ENCODE results near the gene ZNF165.
"Not testable (repeated sequence)": the region's sequence is repeated elsewhere in the genome, so short reads cannot be mapped to it uniquely, and the experiment has no call there.

Gene ZNF165

GRCh38 chr6:28068067-28068466, 12.3 kb upstream of the ZNF165 start:
- Histone ChIP-seq H3K9ac (ENCODE audit: low read depth, low read length, poor library complexity) (no peak overlapping the region), H3K4me2 (ENCODE audit: insufficient read depth, low read length, poor library complexity, severe bottlenecking) (no peak overlapping the region), H3K79me1 (ENCODE audit: low read depth, low read length) (no peaks in the 10 kb centered on the region), H4K8ac (ENCODE audit: low read depth, low read length) (no peak overlapping the region), H2AK5ac (ENCODE audit: low read depth, low read length) (no peak overlapping the region), H3K9me3 (replicated peaks in 1 of 2; ENCODE audit: control insufficient read depth in 2 of 2, insufficient read depth in 1 of 2, low read depth in 1 of 2, low read length in 2 of 2) (no peaks in the 10 kb centered on the region), H3K18ac (ENCODE audit: low read length) (no peak overlapping the region), H2AFZ (ENCODE audit: low read length) (no peak overlapping the region), H3K36me3 (replicated peaks in 1 of 2; ENCODE audit: control insufficient read depth in 2 of 2, insufficient read depth in 2 of 2, low read length in 2 of 2) (no peaks in the 10 kb centered on the region), H3K27me3 (ENCODE audit: control insufficient read depth in 3 of 3, insufficient read depth in 3 of 3, low read depth in 1 of 3, low read length in 3 of 3) (peaks cover 0 to 11% (median 2%) of the 10 kb centered on the region in 3 experiments), H3K4ac (ENCODE audit: low read length) (no peak overlapping the region), H3K4me1 (ENCODE audit: control insufficient read depth in 2 of 2, insufficient read depth in 1 of 2, low read depth in 1 of 2, low read length in 2 of 2) (no peaks in the 10 kb centered on the region), H4K91ac (ENCODE audit: low read depth, low read length, poor library complexity) (no peak overlapping the region), H3K4me3 (ENCODE audit: low read length in 2 of 2) (no peak overlapping the region), H3K27ac (replicated peaks; ENCODE audit: low read length) (no peak overlapping the region), H3K14ac (ENCODE audit: low read length) (no peak overlapping the region), H3K23ac (ENCODE audit: low read depth, low read length, poor library complexity) (no peak overlapping the region), H2BK15ac (ENCODE audit: low read length) (no peak overlapping the region), H2BK120ac (ENCODE audit: low read depth, low read length) (no peak overlapping the region), H2BK12ac (ENCODE audit: low read length) (no peak overlapping the region), H2BK5ac (ENCODE audit: low read length) (no peak overlapping the region)
- DNase-seq (ENCODE audit: low spot score): no peak

- H4K91ac ChIP-seq (ENCODE audit: low read depth, low read length, poor library complexity); H3K14ac ChIP-seq (ENCODE audit: low read length); H3K4me1 ChIP-seq (ENCODE audit: control insufficient read depth in 2 of 2, insufficient read depth in 1 of 2, low read depth in 1 of 2, low read length in 2 of 2); H2AFZ ChIP-seq (ENCODE audit: low read length); H2BK5ac ChIP-seq (ENCODE audit: low read length); H4K8ac ChIP-seq (ENCODE audit: low read depth, low read length); H2AK5ac ChIP-seq (ENCODE audit: low read depth, low read length); H3K36me3 ChIP-seq (replicated peaks in 1 of 2; ENCODE audit: control insufficient read depth in 2 of 2, insufficient read depth in 2 of 2, low read length in 2 of 2); H3K4me3 ChIP-seq (ENCODE audit: low read length in 2 of 2); H3K23ac ChIP-seq (ENCODE audit: low read depth, low read length, poor library complexity); H3K4ac ChIP-seq (ENCODE audit: low read length); H3K27ac ChIP-seq (replicated peaks; ENCODE audit: low read length); H3K79me1 ChIP-seq (ENCODE audit: low read depth, low read length); H3K27me3 ChIP-seq (ENCODE audit: control insufficient read depth in 3 of 3, insufficient read depth in 3 of 3, low read depth in 1 of 3, low read length in 3 of 3); H2BK15ac ChIP-seq (ENCODE audit: low read length); H2BK120ac ChIP-seq (ENCODE audit: low read depth, low read length); H3K18ac ChIP-seq (ENCODE audit: low read length); H3K9me3 ChIP-seq (replicated peaks in 1 of 2; ENCODE audit: control insufficient read depth in 2 of 2, insufficient read depth in 1 of 2, low read depth in 1 of 2, low read length in 2 of 2); H2BK12ac ChIP-seq (ENCODE audit: low read length); H3K4me2 ChIP-seq (ENCODE audit: insufficient read depth, low read length, poor library complexity, severe bottlenecking); H3K9ac ChIP-seq (ENCODE audit: low read depth, low read length, poor library complexity); DNase-seq (ENCODE audit: low spot score): not testable (repeated sequence)
- WGBS, 2 donors (ENCODE audit: extremely low coverage in 2 of 2, insufficient read length in 2 of 2, insufficient replicate concordance in 1 of 2): no CpG with 5 or more reads among the region's 4 CpGs
These were observed 9.4 kb upstream of the ZNF165 start for GRCh38 chr6:28070968-28071367.

- H3K9me3 ChIP-seq (replicated peaks in 1 of 2; ENCODE audit: control insufficient read depth in 2 of 2, insufficient read depth in 1 of 2, low read depth in 1 of 2, low read length in 2 of 2): no peaks in the 10 kb centered on the region
- H3K36me3 ChIP-seq (replicated peaks in 1 of 2; ENCODE audit: control insufficient read depth in 2 of 2, insufficient read depth in 2 of 2, low read length in 2 of 2): no peaks in the 10 kb centered on the region
- H2BK15ac ChIP-seq (ENCODE audit: low read length): no peak overlapping the region
- H3K79me1 ChIP-seq (ENCODE audit: low read depth, low read length): no peaks in the 10 kb centered on the region
- peaks cover 3 to 5% of the 10 kb centered on the region in 2 donors for H3K4me1 ChIP-seq (ENCODE audit: control insufficient read depth in 2 of 2, insufficient read depth in 1 of 2, low read depth in 1 of 2, low read length in 2 of 2)
- no peak overlapping the region for H3K4me2 ChIP-seq (ENCODE audit: insufficient read depth, low read length, poor library complexity, severe bottlenecking)
- no peak overlapping the region for H4K91ac ChIP-seq (ENCODE audit: low read depth, low read length, poor library complexity)
- no peak overlapping the region for H3K18ac ChIP-seq (ENCODE audit: low read length)
- H3K4me3 ChIP-seq (ENCODE audit: low read length in 2 of 2): no peak overlapping the region
- H3K27ac ChIP-seq (replicated peaks; ENCODE audit: low read length): no peak overlapping the region
- no peak overlapping the region for H3K14ac ChIP-seq (ENCODE audit: low read length)
- H2BK5ac ChIP-seq (ENCODE audit: low read length): no peak overlapping the region
- no peak overlapping the region for H2AK5ac ChIP-seq (ENCODE audit: low read depth, low read length)
- no peak overlapping the region for H4K8ac ChIP-seq (ENCODE audit: low read depth, low read length)
- no peak overlapping the region for H2BK12ac ChIP-seq (ENCODE audit: low read length)
- H2BK120ac ChIP-seq (ENCODE audit: low read depth, low read length): no peak overlapping the region
- H3K23ac ChIP-seq (ENCODE audit: low read depth, low read length, poor library complexity): no peak overlapping the region
- no peak overlapping the region for H2AFZ ChIP-seq (ENCODE audit: low read length)
- H3K9ac ChIP-seq (ENCODE audit: low read depth, low read length, poor library complexity): no peak overlapping the region
- H3K27me3 ChIP-seq (ENCODE audit: control insufficient read depth in 3 of 3, insufficient read depth in 3 of 3, low read depth in 1 of 3, low read length in 3 of 3): no peaks in the 10 kb centered on the region
- H3K4ac ChIP-seq (ENCODE audit: low read length): no peak overlapping the region
- DNase-seq (ENCODE audit: low spot score): no peak
These were observed 2.3 kb upstream of the ZNF165 start for GRCh38 chr6:28078050-28078449.

- no peak overlapping the region for H4K8ac ChIP-seq (ENCODE audit: low read depth, low read length)
- no peak overlapping the region for H3K4ac ChIP-seq (ENCODE audit: low read length)
- no peaks in the 10 kb centered on the region for H3K27me3 ChIP-seq (ENCODE audit: control insufficient read depth in 3 of 3, insufficient read depth in 3 of 3, low read depth in 1 of 3, low read length in 3 of 3)
These were observed 1.5 kb upstream of the ZNF165 start for GRCh38 chr6:28078836-28079235.

More at GRCh38 chr6:28078836-28079235, 1.5 kb upstream of the ZNF165 start:
- Histone ChIP-seq H3K4me3 (ENCODE audit: low read length in 2 of 2) (no peak overlapping the region), H4K91ac (ENCODE audit: low read depth, low read length, poor library complexity) (no peak overlapping the region), H3K9ac (ENCODE audit: low read depth, low read length, poor library complexity) (no peak overlapping the region), H2BK15ac (ENCODE audit: low read length) (no peak overlapping the region), H3K4me1 (ENCODE audit: control insufficient read depth in 2 of 2, insufficient read depth in 1 of 2, low read depth in 1 of 2, low read length in 2 of 2) (peaks cover 3 to 5% of the 10 kb centered on the region in 2 donors), H3K23ac (ENCODE audit: low read depth, low read length, poor library complexity) (no peak overlapping the region), H3K18ac (ENCODE audit: low read length) (no peak overlapping the region), H3K79me1 (ENCODE audit: low read depth, low read length) (no peaks in the 10 kb centered on the region), H2BK120ac (ENCODE audit: low read depth, low read length) (no peak overlapping the region), H3K14ac (ENCODE audit: low read length) (no peak overlapping the region), H2AFZ (ENCODE audit: low read length) (no peak overlapping the region), H3K9me3 (replicated peaks in 1 of 2; ENCODE audit: control insufficient read depth in 2 of 2, insufficient read depth in 1 of 2, low read depth in 1 of 2, low read length in 2 of 2) (no peaks in the 10 kb centered on the region), H2BK12ac (ENCODE audit: low read length) (no peak overlapping the region), H3K4me2 (ENCODE audit: insufficient read depth, low read length, poor library complexity, severe bottlenecking) (no peak overlapping the region), H2AK5ac (ENCODE audit: low read depth, low read length) (no peak overlapping the region), H2BK5ac (ENCODE audit: low read length) (no peak overlapping the region), H3K27ac (replicated peaks; ENCODE audit: low read length) (no peak overlapping the region), H3K36me3 (replicated peaks in 1 of 2; ENCODE audit: control insufficient read depth in 2 of 2, insufficient read depth in 2 of 2, low read length in 2 of 2) (no peaks in the 10 kb centered on the region)
- no CpG with 5 or more reads among the region's 6 CpGs for WGBS, 2 donors (ENCODE audit: extremely low coverage in 2 of 2, insufficient read length in 2 of 2, insufficient replicate concordance in 1 of 2)
- no peak for DNase-seq (ENCODE audit: low spot score)
